ENCODE data around the gene ST6GALNAC3.
"Not testable (repeated sequence)": the region's sequence is repeated elsewhere in the genome, so short reads cannot be mapped to it uniquely, and the experiment has no call there.

Gene ST6GALNAC3

GRCh38 chr1:76106719-76107235 is 32.2 kb downstream of the ST6GALNAC3 start:
- DNase-seq (ENCODE audit: low read depth in 2 of 2) = no peak

DNA sequence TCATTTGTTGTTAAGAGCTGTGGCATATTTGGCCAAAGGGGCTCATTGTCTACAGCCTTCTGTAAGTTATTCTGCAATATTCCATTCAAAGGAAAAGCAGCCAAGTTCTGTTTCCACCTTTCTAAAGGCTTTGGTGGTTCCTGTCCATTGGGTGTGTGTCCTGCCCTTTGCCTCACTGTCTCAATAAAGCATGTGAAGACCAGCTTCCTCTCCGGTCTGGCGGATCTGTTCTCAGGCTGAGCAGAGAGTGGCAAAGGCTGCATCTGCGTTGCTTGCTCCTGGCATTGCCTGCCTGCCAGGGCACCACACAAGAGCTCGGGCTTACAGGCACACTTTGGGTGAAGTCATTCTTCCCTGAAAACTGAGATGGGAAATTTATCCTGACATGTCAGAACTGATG is 34.9 kb downstream of the ST6GALNAC3 start:
- DNase-seq (ENCODE audit: low read depth in 2 of 2) = no peak

GRCh38 chr1:76109901-76110560 is 35.5 kb downstream of the ST6GALNAC3 start:
- DNase-seq (ENCODE audit: low read depth in 2 of 2) = no peak

- DNase-seq (ENCODE audit: low read depth in 2 of 2) = no peak
Observed at GRCh38 chr1:76110666-76111065, 36.1 kb downstream of the ST6GALNAC3 start.

- not testable (repeated sequence) for DNase-seq (ENCODE audit: low read depth in 2 of 2)
Observed at GRCh38 chr1:76112321-76112720, 37.8 kb downstream of the ST6GALNAC3 start.

DNA sequence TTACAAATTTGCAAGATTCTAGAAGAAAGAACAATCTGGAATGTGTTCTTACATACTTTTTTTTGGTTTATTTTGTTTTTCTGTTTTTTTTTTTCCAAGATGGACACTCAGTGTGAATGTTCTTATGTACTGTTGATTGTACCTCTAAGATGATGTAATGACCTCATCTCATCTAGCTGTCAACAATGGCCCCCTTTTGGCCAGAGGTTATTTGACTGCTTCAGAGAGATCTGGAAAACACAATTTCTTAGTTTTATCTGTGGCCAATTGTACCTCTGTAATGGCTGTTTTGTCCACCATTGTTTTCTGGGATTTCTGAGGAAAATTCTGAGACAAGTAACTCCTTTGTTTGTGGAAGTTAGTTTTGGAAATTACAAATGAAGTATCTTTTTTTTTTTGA is 38.9 kb downstream of the ST6GALNAC3 start:
- DNase-seq (ENCODE audit: low read depth in 2 of 2) = no peak

DNA sequence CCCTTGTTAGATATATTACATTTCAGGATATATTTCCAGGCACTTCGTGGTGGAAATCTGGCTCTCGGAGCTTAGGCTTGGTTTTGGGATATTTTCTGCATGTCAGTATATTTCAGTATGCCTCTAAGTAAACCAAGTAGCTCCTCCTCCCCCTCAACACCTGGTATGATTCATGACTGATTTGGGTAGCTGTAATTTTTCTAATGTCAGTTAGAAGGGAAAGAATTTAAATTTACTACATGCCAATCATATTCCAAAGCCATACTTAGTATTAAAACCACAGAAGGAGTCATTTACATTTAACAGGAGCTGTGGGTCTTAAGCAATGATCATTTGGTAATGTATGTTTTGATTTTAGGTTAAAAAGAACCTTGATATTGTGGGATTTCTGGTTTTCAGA is 40.6 kb downstream of the ST6GALNAC3 start:
- no peak for DNase-seq (ENCODE audit: low read depth in 2 of 2)

DNA sequence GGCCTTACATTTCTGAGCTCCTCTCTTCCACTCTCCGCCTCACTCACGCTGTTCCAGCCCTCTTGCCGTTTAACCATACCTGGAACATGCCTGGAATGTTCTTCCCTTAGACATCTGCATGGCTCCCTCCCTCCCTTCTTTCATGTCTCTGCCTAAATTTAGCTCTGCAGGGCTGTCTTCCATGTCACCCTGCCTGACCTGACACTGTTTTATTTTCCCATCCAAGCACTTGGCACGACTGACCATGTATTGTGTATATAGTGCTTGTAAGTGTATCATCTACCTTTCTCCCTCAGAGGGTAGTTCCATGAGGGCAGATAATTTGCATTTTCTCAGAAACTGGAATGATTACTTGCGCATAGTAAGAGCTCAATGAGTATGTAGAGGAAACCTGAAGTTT is 47.3 kb downstream of the ST6GALNAC3 start:
- no peak for DNase-seq (ENCODE audit: low read depth in 2 of 2)

GRCh38 chr1:76122271-76122670 is 47.7 kb downstream of the ST6GALNAC3 start:
- DNase-seq (ENCODE audit: low read depth in 2 of 2) = no peak

GRCh38 chr1:76123411-76124064 is 49.0 kb downstream of the ST6GALNAC3 start:
- DNase-seq (ENCODE audit: low read depth in 2 of 2) = not testable (repeated sequence)

GRCh38 chr1:76124196-76124595 is 49.6 kb downstream of the ST6GALNAC3 start:
- no peak for DNase-seq (ENCODE audit: low read depth in 2 of 2)

DNA sequence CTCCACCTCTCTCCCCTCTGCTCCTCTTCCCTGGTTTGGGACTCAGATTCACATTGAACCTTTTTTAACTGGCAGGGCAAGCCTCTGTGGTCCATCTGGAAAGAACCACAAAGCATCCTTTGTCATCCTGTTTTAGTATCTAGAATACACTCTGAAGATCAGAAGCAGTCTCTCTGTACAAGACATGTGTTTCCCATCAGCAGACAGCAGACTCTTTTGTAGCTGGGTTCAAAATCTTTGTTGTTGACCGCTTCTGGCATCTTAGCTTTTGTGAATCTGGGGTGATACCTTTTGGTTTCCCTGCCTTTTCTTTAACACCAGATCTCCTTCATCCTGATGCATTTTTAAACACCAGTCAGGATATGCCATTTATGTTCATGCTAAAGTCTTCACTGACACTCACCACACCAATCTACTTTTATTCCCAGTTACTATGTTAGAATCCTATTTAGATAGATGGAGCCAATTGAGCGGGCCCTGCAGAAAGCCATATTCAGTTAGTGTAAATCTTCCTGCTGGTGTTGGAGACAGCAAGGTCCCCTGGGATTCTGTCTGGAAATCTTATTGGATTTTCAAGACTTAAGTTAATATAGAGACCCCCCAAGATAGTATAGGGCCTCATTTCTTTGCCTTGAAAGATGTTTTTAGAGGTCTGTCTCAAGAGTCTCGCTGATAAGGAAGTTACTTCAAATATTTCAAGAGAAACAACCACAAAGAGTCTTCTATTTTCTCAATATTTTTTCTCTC is 51.1 kb downstream of the ST6GALNAC3 start:
- no peak for DNase-seq (ENCODE audit: low read depth in 2 of 2)

DNA sequence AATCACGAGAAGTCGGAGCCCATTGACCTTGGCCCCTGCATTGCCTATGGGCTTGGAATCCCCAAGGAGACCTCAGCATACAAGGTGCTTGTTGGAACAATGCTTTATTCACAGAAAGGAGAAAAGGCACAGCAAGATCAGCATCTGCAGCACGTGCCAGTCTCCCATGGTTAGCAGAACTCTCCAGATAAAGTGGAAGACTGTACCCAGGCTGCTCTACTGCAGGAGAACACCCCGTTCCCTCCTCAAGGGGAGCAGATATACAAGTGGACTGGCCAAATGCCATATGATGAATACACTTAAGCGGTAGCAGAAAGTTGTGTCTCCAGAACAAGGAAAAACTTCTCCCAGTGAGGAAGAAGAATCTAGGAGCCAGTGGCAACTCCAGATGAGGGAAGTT is 53.5 kb downstream of the ST6GALNAC3 start:
- no peak for DNase-seq (ENCODE audit: low read depth in 2 of 2)

DNA sequence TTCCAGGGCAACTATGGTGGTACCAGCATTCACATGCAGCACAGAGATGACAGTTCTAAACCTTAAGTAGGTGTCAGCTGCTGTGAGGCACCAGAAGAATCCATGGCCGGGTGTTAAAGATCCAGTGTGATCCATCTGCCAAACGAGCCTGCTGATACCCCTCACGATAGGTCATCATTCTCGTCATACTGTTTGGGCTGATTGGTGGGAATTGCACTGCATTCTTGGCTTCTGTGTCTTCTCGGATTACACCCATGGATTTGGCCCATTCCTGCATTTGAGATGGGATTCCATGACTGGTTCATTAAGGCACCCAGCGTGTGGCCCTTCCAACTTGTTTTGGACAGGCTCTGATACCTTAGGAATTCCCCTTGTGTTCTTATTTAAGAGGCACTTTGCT is 55.2 kb downstream of the ST6GALNAC3 start:
- no peak for DNase-seq (ENCODE audit: low read depth in 2 of 2)

DNA sequence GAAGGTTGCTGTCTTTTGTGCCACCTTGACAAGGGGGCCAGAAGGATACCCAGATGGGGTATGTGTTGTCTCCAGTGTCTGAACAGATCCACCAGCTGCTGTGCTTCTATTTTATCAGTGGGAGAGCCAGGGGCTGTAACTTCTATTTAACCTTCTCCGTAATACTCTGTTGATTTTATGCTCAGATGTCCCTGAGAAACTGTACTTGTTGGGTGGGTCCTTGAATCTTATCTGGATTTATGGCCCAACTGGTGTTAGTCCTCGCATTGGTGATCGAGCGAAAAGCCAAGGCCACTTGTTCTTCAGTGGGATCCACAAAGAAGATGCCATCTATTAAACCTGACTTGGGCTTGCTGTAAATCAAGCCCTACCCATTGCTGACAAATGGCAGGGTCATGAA is 56.4 kb downstream of the ST6GALNAC3 start:
- no peak for DNase-seq (ENCODE audit: low read depth in 2 of 2)

- no peak for DNase-seq (ENCODE audit: low read depth in 2 of 2)
Observed at GRCh38 chr1:76133977-76134376, 59.4 kb downstream of the ST6GALNAC3 start.

DNA sequence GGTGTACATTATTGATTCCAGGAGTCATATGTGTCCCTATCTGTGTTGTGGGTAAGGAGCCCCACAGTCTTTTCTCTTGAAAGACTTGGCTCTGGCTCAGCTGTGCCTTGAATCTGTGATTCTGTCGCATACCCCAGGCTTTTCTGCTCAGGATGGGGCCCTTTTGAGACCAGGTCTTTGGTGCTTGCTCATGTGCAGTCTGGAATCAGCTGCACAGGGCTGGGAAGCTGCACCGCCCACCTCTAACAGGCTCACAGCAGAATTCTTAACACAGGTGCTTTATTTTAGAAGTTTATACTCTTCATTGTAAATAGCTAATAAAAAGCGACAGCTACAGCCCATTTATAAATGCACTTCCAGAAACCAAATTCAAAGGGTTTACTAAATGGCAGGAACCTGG is 61.3 kb downstream of the ST6GALNAC3 start:
- DNase-seq (ENCODE audit: low read depth in 2 of 2) = no peak

DNA sequence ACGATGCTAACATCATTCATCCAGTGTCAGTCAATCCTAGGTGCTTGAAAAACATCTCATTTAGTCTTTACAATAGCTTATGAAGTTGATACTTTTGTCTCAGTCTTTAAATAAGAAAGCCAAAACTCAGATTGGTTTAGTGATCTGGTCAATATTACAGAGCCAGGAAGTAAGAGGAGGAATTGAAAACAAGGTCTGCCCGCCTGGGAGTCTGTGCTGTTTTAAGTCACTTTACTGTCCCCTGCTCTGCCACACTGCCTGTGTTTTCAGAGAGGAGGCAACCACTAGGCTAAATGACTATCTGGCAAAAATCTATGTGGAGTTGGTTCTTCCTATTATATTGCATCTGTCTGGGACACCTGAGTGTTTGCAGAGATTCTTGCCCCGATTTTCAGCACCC is 62.3 kb downstream of the ST6GALNAC3 start:
- no peak for DNase-seq (ENCODE audit: low read depth in 2 of 2)

DNA sequence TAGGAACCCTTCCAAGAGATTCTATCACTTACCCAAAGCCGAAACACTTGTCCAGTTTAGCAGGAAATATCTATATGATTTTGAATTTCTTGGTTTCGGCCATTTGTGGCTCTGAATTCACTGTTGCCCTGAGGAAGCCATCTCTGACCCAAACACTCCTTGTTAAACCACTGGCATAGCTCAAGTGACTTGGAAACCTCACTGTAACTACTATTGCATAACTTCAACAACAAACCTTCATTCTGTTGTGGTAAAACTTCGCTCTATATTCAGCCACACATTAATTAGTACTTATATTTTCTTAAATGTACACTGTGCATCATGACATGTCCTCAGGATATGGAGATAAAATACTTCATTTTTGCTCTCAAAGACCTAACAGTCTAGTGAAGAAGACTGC is 63.2 kb downstream of the ST6GALNAC3 start:
- DNase-seq (ENCODE audit: low read depth in 2 of 2) = no peak

DNA sequence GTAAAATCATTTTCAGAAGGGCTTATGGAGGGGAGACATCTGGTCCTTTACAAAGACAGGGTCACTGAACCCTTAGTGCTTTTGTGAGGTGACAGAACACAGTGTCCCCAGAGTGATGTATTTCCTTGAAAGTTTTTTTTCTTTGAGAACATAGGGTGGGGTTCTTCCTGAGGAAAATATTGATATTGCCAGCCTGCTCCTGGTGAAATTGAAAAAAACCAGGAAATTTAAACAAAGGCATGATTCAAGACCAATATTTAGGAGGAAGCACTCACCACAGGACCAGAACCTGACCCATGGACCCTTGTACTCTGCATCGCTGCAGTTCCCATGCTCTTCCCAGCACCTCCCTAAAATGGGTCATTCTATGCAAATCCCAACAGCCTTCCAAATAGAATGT is 63.7 kb downstream of the ST6GALNAC3 start:
- no peak for DNase-seq (ENCODE audit: low read depth in 2 of 2)

DNA sequence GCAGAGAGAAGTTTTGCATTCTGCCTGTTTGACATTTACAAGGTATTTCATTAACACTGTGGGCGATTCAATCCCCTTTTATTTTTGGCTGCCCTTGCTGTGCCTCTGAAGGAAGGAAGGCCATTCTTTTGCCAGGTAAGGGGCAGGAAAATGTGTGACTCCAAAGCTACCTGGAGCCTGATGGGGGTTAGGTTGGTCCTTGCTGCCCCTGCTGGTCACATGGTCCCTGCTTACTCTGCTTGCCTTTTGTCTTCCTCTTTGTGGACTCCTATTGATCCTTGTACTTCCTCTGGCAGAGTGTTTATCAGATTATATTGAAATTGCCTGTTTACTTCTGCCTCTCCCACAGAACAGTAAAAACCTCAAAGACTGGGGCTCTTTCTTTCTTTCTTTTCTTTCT is 65.7 kb downstream of the ST6GALNAC3 start:
- no peak for DNase-seq (ENCODE audit: low read depth in 2 of 2)

GRCh38 chr1:76141929-76142328 is 67.4 kb downstream of the ST6GALNAC3 start:
- no peak for DNase-seq (ENCODE audit: low read depth in 2 of 2)
